K562 (cell line): Measurements from ENCODE around the gene EFNA2. TPM values are rescaled to one million over a fixed set of nuclear protein-coding genes. Genes with fewer than 3 reads are reported as not detected.

Source experiments
- ATF6 ChIP-seq: sonication (generic); formaldehyde crosslinking; IDR thresholded peaks from 2 replicates; pipeline ENCODE4 v1.4.0; 2020; ENCODE audit warnings: mild to moderate bottlenecking, missing genetic modification reagents
- CBFA2T2 ChIP-seq: fragments of 450-650 bp; conservative IDR thresholded peaks from 2 replicates; pipeline ENCODE4 v1.6.1; 2017; ENCODE audit warnings: mild to moderate bottlenecking
- CREB3 ChIP-seq: fragments of 450-650 bp; conservative IDR thresholded peaks from 2 replicates; pipeline ENCODE4 v1.6.1; 2016; ENCODE audit warnings: missing genetic modification characterization, low read depth, mild to moderate bottlenecking, missing compliant biosample characterization, moderate library complexity
- E2F4 ChIP-seq: sonication (generic); formaldehyde crosslinking; IDR thresholded peaks from 2 replicates; pipeline ENCODE4 v1.8.0; 2022; ENCODE audit warnings: mild to moderate bottlenecking, low read depth, missing genetic modification reagents
- IRF9 ChIP-seq: fragments of 450-650 bp; IDR thresholded peaks from 2 replicates; pipeline ENCODE4 v1.6.1; 2016; ENCODE audit warnings: missing biosample characterization, missing genetic modification characterization
- POLR2AphosphoS5 ChIP-seq: IDR thresholded peaks from 2 replicates; pipeline ENCODE4 v1.6.1; 2011; ENCODE audit warnings: mild to moderate bottlenecking, low read depth, low read length, moderate library complexity; ENCODE audit not compliant: control insufficient read depth, insufficient read depth
- POU5F1 ChIP-seq: fragments of 150-350 bp; IDR thresholded peaks from 2 replicates; pipeline ENCODE4 v1.6.1; 2014; ENCODE audit warnings: borderline replicate concordance, low read length, low read depth, mild to moderate bottlenecking; ENCODE audit not compliant: partially characterized antibody
- RAD51 ChIP-seq: fragments of 450-650 bp; IDR thresholded peaks from 2 replicates; pipeline ENCODE4 v1.7.1; 2016; ENCODE audit warnings: low read depth, mild to moderate bottlenecking, borderline replicate concordance
- SMARCB1 ChIP-seq: IDR thresholded peaks from 2 replicates; pipeline ENCODE4 v1.6.1; 2011; ENCODE audit warnings: improper control_type of control experiment, low read depth; ENCODE audit not compliant: insufficient read length
- ZBTB40 ChIP-seq, 2 experiments: fragments of 450-650 bp in 1 of 2; sonication (generic) in 1 of 2; formaldehyde crosslinking in 1 of 2; IDR thresholded peaks; 2 replicates each; pipeline versions ENCODE4 v1.7.1 to v1.9.0; 2016 to 2022; ENCODE audit warnings: inconsistent platforms in 1 of 2, mild to moderate bottlenecking in 1 of 2, missing genetic modification reagents in 1 of 2
- ZC3H4 ChIP-seq: sonication (generic); formaldehyde crosslinking; IDR thresholded peaks from 2 replicates; pipeline ENCODE4 v1.9.0; 2021; ENCODE audit warnings: missing genetic modification reagents, borderline replicate concordance
- polyA plus RNA-seq, 8 experiments: library from polyadenylated mRNA; depleted of rRNA in 4 of 8; stranded (reverse) in 5 of 8; unstranded in 3 of 8; fragments of >200 nt; fragmentation: Nextera tagmentation in 2 of 8; fragmentation: Illumina TruSeq in 1 of 8; extraction: Ambion mirVana in 2 of 8; extraction: Trizol in 1 of 8; gene quantifications; 2 replicates each; pipeline versions ENCODE4 v1.2.1 to v1.2.3, GENCODE V29; 2011 to 2014; ENCODE audit warnings: inconsistent platforms in 1 of 8, missing spikeins in 1 of 8
- total RNA-seq, 7 experiments: library from RNA; depleted of rRNA in 6 of 7; stranded (reverse); fragments of >200 nt in 6 of 7; fragmentation: Illumina TruSeq in 2 of 7; extraction: Trizol in 2 of 7; gene quantifications; 2 replicates each; pipeline versions ENCODE4 v1.2.1 to v1.2.3, GENCODE V29; 2011 to 2021; ENCODE audit warnings: low replicate concordance in 1 of 7

The EFNA2 gene
- total and polyA plus RNA-seq, 9 of the 15 experiments (the other 6 are each of a cell fraction or from before 2014, with no cell fraction given) = 0.11 to 0.44 (median 0.15) TPM; not detected in 6

- no peak for TF ChIP-seq ZBTB40 (IDR thresholded peaks at IDR 0.05)
- no peak for TF ChIP-seq ZBTB40 (CRISPR knock-in tag; IDR thresholded peaks at IDR 0.05)
- TF ChIP-seq IRF9 (tag) = no peak
- peak; percentile 24; the same call in 1 of the 2 replicates for TF ChIP-seq RAD51
- TF ChIP-seq POLR2AphosphoS5 = no peak
- TF ChIP-seq ATF6 (CRISPR knock-in tag) = no peak
- no peak for TF ChIP-seq E2F4 (CRISPR knock-in tag)
- no peak for TF ChIP-seq CBFA2T2
- no peak for TF ChIP-seq POU5F1
- no peak for TF ChIP-seq CREB3
- TF ChIP-seq ZC3H4 = no peak
- no peak for TF ChIP-seq SMARCB1
Observed at GRCh38 chr19:1273263-1274041, 12.2 kb upstream of the EFNA2 start (continued).
